K562 (cell line): ENCODE data around the gene SDF4. TPM values are rescaled to one million over a fixed set of nuclear protein-coding genes. Genes with fewer than 3 reads are reported as not detected.

Experiments
- ATAC-seq: fragments of 200-7000 bp; cut with Tn5 transposase; 3 replicates; pipeline ENCODE4 v1.9.1; 2020; ENCODE audit warnings: moderate library complexity
- BruUV-seq: library from RNA; stranded (reverse); fragments of 400-500 nt; replicated peaks from 2 replicates; lab custom pipeline; 2021; lab: Mats Ljungman, UMichigan
- CTCF ChIA-PET: fragments of 300-600 bp; formaldehyde crosslinking; extraction: SDS; loops from one replicate; lab custom pipeline; 2021; ENCODE audit warnings: low intra/inter-chr PET ratio; lab: Yijun Ruan, JAX
- POLR2A ChIA-PET: fragments of 300-600, 350-650 bp; sonication (Branson Sonifier 250); formaldehyde crosslinking; extraction: SDS; loops from one replicate; lab custom pipeline; 2021; ENCODE audit warnings: antibody characterized with exemption, inconsistent platforms; lab: Yijun Ruan, JAX
- DNase-seq, 4 experiments: peaks; one replicate each; pipeline versions ENCODE4 v3.0.0 to v3.0.0-alpha.2; 2011 to 2018; ENCODE audit warnings: low spot score in 3 of 4, mixed read lengths in 3 of 4; ENCODE audit errors: extremely low read depth in 1 of 4
- FAIRE-seq: peaks from 2 replicates; lab custom pipeline; 2011; peaks lifted over from hg19 to GRCh38; lab: Jason Lieb, UNC
- H2AFZ ChIP-seq: 2 replicates; pipeline ENCODE4 v1.6.0; 2011; ENCODE audit warnings: low read depth, low read length, control low read depth, inconsistent platforms
- H3K27ac ChIP-seq: fragments of 200-600 bp; 3 replicates; pipeline ENCODE4 v1.8.0; 2011; ENCODE audit warnings: low read depth, mild to moderate bottlenecking, control low read depth, inconsistent platforms, low read length, moderate library complexity, mixed read lengths; ENCODE audit errors: extremely low read depth
- H3K27me3 ChIP-seq, 2 experiments: fragments of 300-600 bp in 1 of 2; 2 replicates in 1 of 2; 3 replicates in 1 of 2; pipeline versions ENCODE4 v1.6.0 to v1.8.0; 2011; ENCODE audit warnings: inconsistent platforms in 2 of 2, low read length in 2 of 2, mild to moderate bottlenecking in 1 of 2, mixed read lengths in 1 of 2, moderate library complexity in 1 of 2; ENCODE audit not compliant: control insufficient read depth in 2 of 2, insufficient read depth in 2 of 2
- H3K36me3 ChIP-seq: fragments of 300-600 bp; 3 replicates; pipeline ENCODE4 v1.8.0; 2011; ENCODE audit warnings: mild to moderate bottlenecking, low read length, inconsistent platforms; ENCODE audit not compliant: control insufficient read depth, insufficient read depth
- H3K4me1 ChIP-seq, 2 experiments: fragments of 200-600 bp in 1 of 2; replicated peaks in 1 of 2; 2 replicates in 1 of 2; 3 replicates in 1 of 2; pipeline versions ENCODE4 v1.5.1 to v1.8.0; 2011; ENCODE audit warnings: inconsistent platforms in 2 of 2, low read length in 2 of 2, mild to moderate bottlenecking in 1 of 2, mixed read lengths in 1 of 2, moderate library complexity in 1 of 2; ENCODE audit not compliant: control insufficient read depth in 2 of 2, insufficient read depth in 2 of 2
- H3K4me2 ChIP-seq: 2 replicates; pipeline ENCODE4 v1.6.1; 2011; ENCODE audit warnings: low read length, control low read depth, inconsistent platforms, mixed read lengths; ENCODE audit not compliant: insufficient read depth
- H3K4me3 ChIP-seq: fragments of 200-600 bp; sonication (generic), shearing (Covaris generic); 2 replicates; pipeline ENCODE4 v1.5.1; 2016; ENCODE audit warnings: control low read depth, inconsistent platforms
- H3K79me2 ChIP-seq: fragments of 200-600 bp; 3 replicates; pipeline ENCODE4 v1.8.0; 2011; ENCODE audit warnings: low read length, inconsistent platforms; ENCODE audit not compliant: control insufficient read depth, insufficient read depth
- H3K9ac ChIP-seq, 2 experiments: 2 replicates each; pipeline versions ENCODE4 v1.6.0 to v1.6.1; 2011; ENCODE audit warnings: low read depth in 2 of 2, low read length in 2 of 2, control low read depth in 1 of 2, inconsistent platforms in 1 of 2, mild to moderate bottlenecking in 1 of 2, mixed read lengths in 1 of 2; ENCODE audit not compliant: insufficient read depth in 1 of 2
- H3K9me1 ChIP-seq: one replicate; pipeline ENCODE4 v1.6.0; 2011; ENCODE audit warnings: inconsistent platforms, mild to moderate bottlenecking, low read length, moderate library complexity; ENCODE audit not compliant: control insufficient read depth, insufficient read depth
- H3K9me3 ChIP-seq: replicated peaks from 2 replicates; pipeline ENCODE4 v1.5.1; 2011; ENCODE audit warnings: low read depth, low read length, inconsistent platforms; ENCODE audit not compliant: control insufficient read depth, insufficient read depth
- H4K20me1 ChIP-seq: replicated peaks from 2 replicates; pipeline ENCODE4 v1.6.1; 2011; ENCODE audit warnings: low read length, inconsistent platforms, mixed read lengths; ENCODE audit not compliant: control insufficient read depth, insufficient read depth
- CBX1 ChIP-seq: sonication (generic); IDR thresholded peaks from 2 replicates; pipeline ENCODE4 v1.6.1; 2016; ENCODE audit warnings: antibody characterized with exemption, low read depth, mild to moderate bottlenecking
- CBX3 ChIP-seq, 2 experiments: IDR thresholded peaks; 1 replicate in 1 of 2; 2 replicates in 1 of 2; pipeline ENCODE4 v1.6.1; 2012; ENCODE audit warnings: inconsistent platforms in 2 of 2, low read length in 2 of 2, borderline replicate concordance in 1 of 2, control low read depth in 1 of 2
- CBX5 ChIP-seq: IDR thresholded peaks from 2 replicates; pipeline ENCODE4 v1.6.1; 2014; ENCODE audit warnings: low read depth, borderline replicate concordance
- CHD1 ChIP-seq: fragments of 200-600 bp; sonication (generic); IDR thresholded peaks from one replicate; pipeline ENCODE4 v1.6.1; 2012; ENCODE audit warnings: mild to moderate bottlenecking, moderate library complexity, low read length, inconsistent platforms
- DMBX1 ChIP-seq: fragments of 250-450 bp; sonication (Bioruptor Pico); IDR thresholded peaks from 2 replicates; pipeline ENCODE4 v1.8.0; 2022; ENCODE audit warnings: inconsistent platforms, mild to moderate bottlenecking, moderate library complexity, borderline replicate concordance
- E2F8 ChIP-seq: fragments of 450-650 bp; IDR thresholded peaks from 2 replicates; pipeline ENCODE4 v1.7.1; 2018; ENCODE audit warnings: mild to moderate bottlenecking, low read depth; ENCODE audit not compliant: partially characterized antibody
- EGR1 ChIP-seq: fragments of 450-650 bp; conservative IDR thresholded peaks from 2 replicates; pipeline ENCODE4 v1.6.1; 2017; ENCODE audit warnings: mild to moderate bottlenecking
- KDM1A ChIP-seq, 2 experiments: fragments of 450-650 bp; IDR thresholded peaks; 2 replicates each; pipeline ENCODE4 v1.6.1; 2016; ENCODE audit warnings: mild to moderate bottlenecking in 2 of 2
- NELFE ChIP-seq: IDR thresholded peaks from 2 replicates; pipeline ENCODE4 v1.6.1; 2011; ENCODE audit warnings: mild to moderate bottlenecking; ENCODE audit not compliant: insufficient read depth, insufficient read length
- NFRKB ChIP-seq: fragments of 450-650 bp; IDR thresholded peaks from 2 replicates; pipeline ENCODE4 v1.6.1; 2016; ENCODE audit warnings: low read depth
- NONO ChIP-seq, 2 experiments: fragments of 200-400 bp in 1 of 2; fragments of 450-650 bp in 1 of 2; formaldehyde crosslinking in 1 of 2; IDR thresholded peaks; 2 replicates each; pipeline ENCODE4 v1.6.1; 2017; ENCODE audit warnings: low read depth in 2 of 2, mild to moderate bottlenecking in 2 of 2, moderate library complexity in 2 of 2, low read length in 1 of 2
- POU5F1 ChIP-seq: fragments of 150-350 bp; IDR thresholded peaks from 2 replicates; pipeline ENCODE4 v1.6.1; 2014; ENCODE audit warnings: borderline replicate concordance, low read length, low read depth, mild to moderate bottlenecking; ENCODE audit not compliant: partially characterized antibody
- SLC30A9 ChIP-seq: fragments of 250-450 bp; sonication (Bioruptor Pico); IDR thresholded peaks from 2 replicates; pipeline ENCODE4 v1.8.0; 2022; ENCODE audit warnings: mild to moderate bottlenecking, moderate library complexity
- TCFL5 ChIP-seq: fragments of 250-450 bp; sonication (Bioruptor Pico); conservative IDR thresholded peaks from 2 replicates; pipeline ENCODE4 v1.6.1; 2021; ENCODE audit warnings: mild to moderate bottlenecking, moderate library complexity, matching md5 sums
- TRIM28 ChIP-seq: fragments of 450-650 bp; IDR thresholded peaks from 2 replicates; pipeline ENCODE4 v1.6.1; 2017
- XRCC4 ChIP-seq: IDR thresholded peaks from one replicate; pipeline ENCODE4 v1.6.1; 2011; ENCODE audit not compliant: insufficient read depth, insufficient read length; ENCODE audit errors: extremely low read depth
- ZBTB33 ChIP-seq: sonication (generic); formaldehyde crosslinking; IDR thresholded peaks from 2 replicates; pipeline ENCODE4 v1.8.1; 2023; ENCODE audit warnings: mild to moderate bottlenecking, missing genetic modification reagents
- ZNF124 ChIP-seq: sonication (generic); formaldehyde crosslinking; IDR thresholded peaks from 2 replicates; pipeline ENCODE4 v1.8.1; 2022; ENCODE audit warnings: missing genetic modification reagents
- ZNF511 ChIP-seq: sonication (generic); formaldehyde crosslinking; IDR thresholded peaks from 2 replicates; pipeline ENCODE4 v1.8.0; 2022; ENCODE audit warnings: mild to moderate bottlenecking, missing genetic modification reagents
- WGBS: fragments of 100-300 bp; shearing (Covaris generic); methylation state at CpG from one replicate; pipeline ENCODE4 v1.1.6; 2016; ENCODE audit warnings: low coverage, mixed read lengths; ENCODE audit not compliant: insufficient coverage; ENCODE audit errors: missing lambda C conversion rate; 5-methylcytosine and 5-hydroxymethylcytosine counted together
- in situ Hi-C: fragments of 300-500 bp; cut with MboI; formaldehyde crosslinking; loops from 4 replicates; pipeline ENCODE4 v1.15.0; 2018; ENCODE audit warnings: inconsistent platforms, mixed read lengths
- intact Hi-C: fragments of 100-400 bp; cut with micrococcal nuclease; formaldehyde crosslinking; loops from 2 replicates; pipeline ENCODE4 v1.14.2; 2022
- polyA plus RNA-seq, 8 experiments: library from polyadenylated mRNA; depleted of rRNA in 4 of 8; stranded (reverse) in 5 of 8; unstranded in 3 of 8; fragments of >200 nt; fragmentation: Nextera tagmentation in 2 of 8; fragmentation: Illumina TruSeq in 1 of 8; extraction: Ambion mirVana in 2 of 8; extraction: Trizol in 1 of 8; gene quantifications; 2 replicates each; pipeline versions ENCODE4 v1.2.1 to v1.2.3, GENCODE V29; 2011 to 2014; ENCODE audit warnings: inconsistent platforms in 1 of 8, missing spikeins in 1 of 8
- total RNA-seq, 7 experiments: library from RNA; depleted of rRNA in 6 of 7; stranded (reverse); fragments of >200 nt in 6 of 7; fragmentation: Illumina TruSeq in 2 of 7; extraction: Trizol in 2 of 7; gene quantifications; 2 replicates each; pipeline versions ENCODE4 v1.2.1 to v1.2.3, GENCODE V29; 2011 to 2021; ENCODE audit warnings: low replicate concordance in 1 of 7

The SDF4 gene
- total and polyA plus RNA-seq, 9 of the 15 experiments (the other 6 are each of a cell fraction or from before 2014, with no cell fraction given): 0.35 to 160 (median 65.2) TPM

- Histone ChIP-seq H3K4me3 (no peak overlapping the region), H2AFZ (no peak overlapping the region), H3K4me1 (peaks cover 0 to 5% of the 10 kb centered on the region in 2 experiments; a peak in 1 of 5 replicates), H3K27ac (no peak overlapping the region), H3K36me3 (no peaks in the 10 kb centered on the region), H4K20me1 (no peaks in the 10 kb centered on the region), H3K9ac (no peak overlapping the region), H3K9me1 (no peaks in the 10 kb centered on the region), H3K9me3 (peaks cover 6% of the 10 kb centered on the region; the same call in 1 of the 2 replicates), H3K79me2 (no peaks in the 10 kb centered on the region), H3K27me3 (no peaks in the 10 kb centered on the region; a peak in 2 of 5 replicates), H3K4me2 (no peak overlapping the region)
- in situ Hi-C loops (no loop called here), intact Hi-C loops (no loop called here)
- no peak for ATAC-seq
- CTCF ChIA-PET: no interaction called here
- no peak for DNase-seq
- no TSS peak for BruUV-seq
- FAIRE-seq: no peak
- 31% methylated on average over 11 of the region's 11 CpGs for WGBS
- POLR2A ChIA-PET: no interaction called here
- TF ChIP-seq CBX1 (no peak), CBX3 (IDR thresholded peaks at IDR 0.05; ENCODE audit: borderline replicate concordance in 1 of 2, low read length in 2 of 2) (peak in 1 of 2 experiments; percentile 72; a peak in 1 of 3 replicates), NFRKB (no peak), POU5F1 (no peak), ZNF511 (CRISPR knock-in tag) (no peak), XRCC4 (no peak), TCFL5 (CRISPR knock-in tag) (no peak), E2F8 (no peak), CBX5 (0 out of 2 replicates have a peak, but pooled peaks have one; percentile 17), TRIM28 (0 out of 2 replicates have a peak, but pooled peaks have one; percentile 31), CHD1 (no peak), NELFE (no peak), SLC30A9 (no peak), ZBTB33 (peak; percentile 85), NONO (IDR thresholded peaks at IDR 0.05; ENCODE audit: low read depth in 2 of 2, low read length in 1 of 2) (no peak), ZNF124 (CRISPR knock-in tag) (no peak), EGR1 (0 out of 2 replicates have a peak, but pooled peaks have one; percentile 21), DMBX1 (no peak), KDM1A (IDR thresholded peaks at IDR 0.05) (peak in 1 of 2 experiments; percentile 23; a peak in 1 of 4 replicates)
These were observed 40.1 kb downstream of the SDF4 start for GRCh38 chr1:1191734-1192133.
